CD4-positive, alpha-beta T cell (primary cell): Measurements from ENCODE around the gene GLTP. TPM values are rescaled to one million over a fixed set of nuclear protein-coding genes. Genes with fewer than 3 reads are reported as not detected.

Experiments
- ATAC-seq: fragments of 200-7000 bp; cut with Tn5 transposase; one replicate; pipeline ENCODE4 v1.10.0; 2022; ENCODE audit warnings: mild to moderate bottlenecking; ENCODE audit not compliant: poor library complexity
- CTCF ChIA-PET: fragments of 350-600 bp; sonication (Branson Sonifier 250); formaldehyde crosslinking; loops from one replicate; lab custom pipeline; 2021; ENCODE audit warnings: antibody characterized with exemption, inconsistent platforms; lab: Charles Lee
- POLR2A ChIA-PET: fragments of 350-600 bp; sonication (Branson Sonifier 250); formaldehyde crosslinking; loops from one replicate; lab custom pipeline; 2021; ENCODE audit warnings: antibody characterized with exemption, inconsistent platforms; lab: Charles Lee
- DNase-seq, 14 experiments: peaks; one replicate each; pipeline ENCODE4 v3.0.0-alpha.2; 2013 to 2020; ENCODE audit warnings: mixed read lengths in 2 of 14
- H3K27ac ChIP-seq, 2 donors: one replicate each; pipeline versions ENCODE4 v1.5.1 to v1.7.0; 2013; ENCODE audit warnings: low read length in 2 of 2, low read depth in 1 of 2, mild to moderate bottlenecking in 1 of 2
- H3K27me3 ChIP-seq, 2 experiments: 1 replicate in 1 of 2; 2 replicates in 1 of 2; pipeline versions ENCODE4 v1.6.1 to v1.7.0; 2013; ENCODE audit warnings: low read length in 2 of 2, control low read depth in 1 of 2, mild to moderate bottlenecking in 1 of 2, moderate library complexity in 1 of 2; ENCODE audit not compliant: insufficient read depth in 2 of 2, control insufficient read depth in 1 of 2
- H3K36me3 ChIP-seq: one replicate; pipeline ENCODE4 v1.6.1; 2013; ENCODE audit warnings: low read length, control low read depth; ENCODE audit not compliant: insufficient read depth
- H3K4me1 ChIP-seq: one replicate; pipeline ENCODE4 v1.6.1; 2013; ENCODE audit warnings: low read length, control low read depth; ENCODE audit not compliant: insufficient read depth
- H3K4me3 ChIP-seq: one replicate; pipeline ENCODE4 v1.5.1; 2013; ENCODE audit warnings: mild to moderate bottlenecking, low read length, moderate library complexity
- H3K9me3 ChIP-seq, 2 experiments: 1 replicate in 1 of 2; 2 replicates in 1 of 2; pipeline versions ENCODE4 v1.6.1 to v1.7.0; 2013; ENCODE audit warnings: low read length in 2 of 2, mild to moderate bottlenecking in 2 of 2, control low read depth in 1 of 2, moderate library complexity in 1 of 2; ENCODE audit not compliant: control insufficient read depth in 1 of 2, insufficient read depth in 1 of 2
- H3K27ac Mint-ChIP-seq: one replicate; pipeline ENCODE4 v1.8.0; 2020; ENCODE audit warnings: mixed read lengths
- H3K27me3 Mint-ChIP-seq: one replicate; pipeline ENCODE4 v1.8.0; 2021; ENCODE audit warnings: mixed read lengths
- H3K36me3 Mint-ChIP-seq: one replicate; pipeline ENCODE4 v1.8.0; 2021; ENCODE audit warnings: low read depth, mixed read lengths
- H3K4me1 Mint-ChIP-seq: one replicate; pipeline ENCODE4 v1.8.0; 2021; ENCODE audit warnings: low read depth, mixed read lengths
- H3K4me3 Mint-ChIP-seq: one replicate; pipeline ENCODE4 v1.8.0; 2020; ENCODE audit warnings: mild to moderate bottlenecking, mixed read lengths
- H3K9me3 Mint-ChIP-seq: one replicate; pipeline ENCODE4 v1.8.0; 2020; ENCODE audit warnings: mixed read lengths
- intact Hi-C, 2 experiments: fragments of 100-400 bp; cut with DNase I in 1 of 2; cut with micrococcal nuclease in 1 of 2; formaldehyde crosslinking; loops; one replicate each; pipeline versions ENCODE4 v1.15.1 to v1.9.0; 2023 to 2025; cut with DNase I, micrococcal nuclease
- total RNA-seq, 174 experiments: library from RNA in 2 of 174; stranded (reverse) in 2 of 174; gene quantifications; one replicate each; pipeline ENCODE4 v1.2.3 and lab custom pipeline; 2021 to 2026
- TF ChIP-seq, protein P1 (sequence below): fragments of 200-600 bp; IDR thresholded peaks from one replicate; pipeline ENCODE4 v1.8.0; 2022; ENCODE audit warnings: antibody characterized with exemption, mild to moderate bottlenecking

Gene GLTP
- total RNA-seq, 2 experiments from 2014 or later, result 24.8 to 25.2 TPM

DNA sequence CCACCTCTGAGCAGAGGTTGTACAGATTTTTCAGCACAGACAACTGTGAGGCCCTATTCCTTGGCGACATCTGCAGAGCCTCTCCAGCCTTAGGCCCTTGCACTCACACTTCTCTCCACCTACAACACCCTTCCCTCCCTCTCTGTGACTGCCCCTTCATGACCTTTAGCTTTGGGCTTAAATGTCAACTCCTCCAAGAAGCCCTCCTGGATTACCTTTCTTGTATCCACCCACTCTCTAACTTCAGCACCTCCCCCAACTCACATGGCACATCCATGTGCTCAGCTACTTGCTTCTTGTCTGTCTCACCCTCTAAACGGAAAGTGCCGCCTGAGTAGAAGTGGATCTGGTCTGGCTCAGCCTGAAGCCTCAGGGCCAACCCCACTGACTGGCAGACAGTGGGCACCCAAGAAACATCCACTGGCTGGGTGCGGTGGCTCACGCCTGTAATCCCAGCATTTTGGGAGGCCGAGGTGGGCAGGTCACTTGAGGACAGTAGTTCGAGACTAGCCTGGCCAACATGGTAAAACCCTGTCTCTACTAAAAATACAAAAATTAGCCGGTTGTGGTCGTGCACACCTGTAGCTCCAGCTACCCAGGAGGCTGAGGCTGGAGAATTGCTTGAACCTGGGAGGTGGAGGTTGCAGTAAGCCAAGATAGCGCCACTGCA is 69.3 kb downstream of the GLTP start:
- intact Hi-C loops, result no loop called here
- H3K9me3 Mint-ChIP-seq, result no peaks in the 10 kb centered on the region
- no peaks in the 10 kb centered on the region for H3K27me3 Mint-ChIP-seq
- H3K4me1 Mint-ChIP-seq, result no peaks in the 10 kb centered on the region
- H3K4me1 ChIP-seq, result no peaks in the 10 kb centered on the region
- TF ChIP-seq, protein P1, sequence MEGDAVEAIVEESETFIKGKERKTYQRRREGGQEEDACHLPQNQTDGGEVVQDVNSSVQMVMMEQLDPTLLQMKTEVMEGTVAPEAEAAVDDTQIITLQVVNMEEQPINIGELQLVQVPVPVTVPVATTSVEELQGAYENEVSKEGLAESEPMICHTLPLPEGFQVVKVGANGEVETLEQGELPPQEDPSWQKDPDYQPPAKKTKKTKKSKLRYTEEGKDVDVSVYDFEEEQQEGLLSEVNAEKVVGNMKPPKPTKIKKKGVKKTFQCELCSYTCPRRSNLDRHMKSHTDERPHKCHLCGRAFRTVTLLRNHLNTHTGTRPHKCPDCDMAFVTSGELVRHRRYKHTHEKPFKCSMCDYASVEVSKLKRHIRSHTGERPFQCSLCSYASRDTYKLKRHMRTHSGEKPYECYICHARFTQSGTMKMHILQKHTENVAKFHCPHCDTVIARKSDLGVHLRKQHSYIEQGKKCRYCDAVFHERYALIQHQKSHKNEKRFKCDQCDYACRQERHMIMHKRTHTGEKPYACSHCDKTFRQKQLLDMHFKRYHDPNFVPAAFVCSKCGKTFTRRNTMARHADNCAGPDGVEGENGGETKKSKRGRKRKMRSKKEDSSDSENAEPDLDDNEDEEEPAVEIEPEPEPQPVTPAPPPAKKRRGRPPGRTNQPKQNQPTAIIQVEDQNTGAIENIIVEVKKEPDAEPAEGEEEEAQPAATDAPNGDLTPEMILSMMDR, result no peak
- ChIA-PET POLR2A (no interaction called here), CTCF (no interaction called here)
- H3K9me3 ChIP-seq, result no peaks in the 10 kb centered on the region
- H3K4me3 Mint-ChIP-seq, result no peak overlapping the region
- DNase-seq, result no peak
- no peak for ATAC-seq
- no peak overlapping the region for H3K4me3 ChIP-seq
- peaks cover 0 to 4% of the 10 kb centered on the region in 2 experiments for H3K27me3 ChIP-seq
- no peaks in the 10 kb centered on the region for H3K36me3 Mint-ChIP-seq
- H3K27ac ChIP-seq, result no peak overlapping the region
- no peaks in the 10 kb centered on the region for H3K36me3 ChIP-seq
- no peak overlapping the region for H3K27ac Mint-ChIP-seq

DNA sequence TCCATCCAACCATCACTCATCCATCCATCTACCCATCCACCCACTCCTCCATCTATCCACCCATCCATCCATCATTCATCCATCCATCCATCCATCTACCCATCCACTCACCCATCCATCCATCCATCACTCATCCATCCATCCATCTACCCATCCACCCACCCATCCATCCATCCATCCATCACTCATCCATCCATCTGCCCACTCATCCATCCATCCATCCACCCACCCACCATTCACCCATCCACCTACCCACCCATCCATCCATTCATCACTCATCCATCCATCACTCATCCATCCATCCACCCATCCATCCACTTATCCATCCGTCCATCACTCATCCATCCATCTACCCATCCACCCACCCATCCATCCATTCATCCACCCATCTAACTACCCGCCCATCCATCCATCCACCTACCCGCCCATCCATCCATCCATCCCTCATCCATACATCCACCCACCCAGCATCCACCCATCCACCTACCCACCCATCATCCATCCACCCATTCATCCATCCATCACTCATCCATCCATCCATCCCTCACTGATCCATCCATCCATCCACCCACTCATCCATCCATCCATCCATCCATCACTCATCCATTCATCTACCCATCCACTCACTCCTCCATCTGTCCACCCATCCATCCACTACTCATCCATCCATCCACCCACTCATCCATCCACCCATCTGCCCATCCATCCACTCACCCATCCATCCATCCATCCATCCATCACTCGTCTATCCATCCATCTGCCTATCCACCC is 71.3 kb downstream of the GLTP start:
- Histone ChIP-seq H3K4me1 (peaks cover 6% of the 10 kb centered on the region), H3K9me3 (no peaks in the 10 kb centered on the region), H3K27me3 (peaks cover 0 to 4% of the 10 kb centered on the region in 2 experiments), H3K4me3 (no peak overlapping the region), H3K27ac (no peak overlapping the region), H3K36me3 (no peaks in the 10 kb centered on the region)
- H3K27me3 Mint-ChIP-seq, result peaks cover 5% of the 10 kb centered on the region
- TF ChIP-seq, protein P1, result no peak
- H3K27ac Mint-ChIP-seq, result no peak overlapping the region
- H3K36me3 Mint-ChIP-seq, result no peaks in the 10 kb centered on the region
- intact Hi-C loops, result loop anchor here in 1 of 2 experiments (5.0 kb wide), 1 partner anchor 293 kb away; no protein-coding TSS in a partner anchor
- DNase-seq (no peak), ATAC-seq (no peak)
- POLR2A ChIA-PET, result no interaction called here
- H3K9me3 Mint-ChIP-seq, result no peaks in the 10 kb centered on the region
- no peaks in the 10 kb centered on the region for H3K4me1 Mint-ChIP-seq
- CTCF ChIA-PET, result no interaction called here
- H3K4me3 Mint-ChIP-seq, result no peak overlapping the region

GRCh38 chr12:109807954-109808643 is 72.2 kb downstream of the GLTP start:
- TF ChIP-seq, protein P1, result no peak
- ChIA-PET POLR2A (no interaction called here), CTCF (interaction anchor here (1.5 kb wide), 1 partner anchor 37 kb away, joined by 7 read pairs; no protein-coding TSS in a partner anchor)
- no peaks in the 10 kb centered on the region for H3K36me3 Mint-ChIP-seq
- no peaks in the 10 kb centered on the region for H3K4me1 Mint-ChIP-seq
- peaks cover 0 to 4% of the 10 kb centered on the region in 2 experiments for H3K27me3 ChIP-seq
- ATAC-seq (no peak), DNase-seq (no peak)
- H3K4me1 ChIP-seq, result peaks cover 6% of the 10 kb centered on the region
- intact Hi-C loops, result loop anchor here in 1 of 2 experiments (5.0 kb wide), 1 partner anchor 294 kb away; no protein-coding TSS in a partner anchor
- H3K9me3 ChIP-seq, result no peaks in the 10 kb centered on the region
- no peak overlapping the region for H3K27ac Mint-ChIP-seq
- H3K36me3 ChIP-seq, result no peaks in the 10 kb centered on the region
- H3K27me3 Mint-ChIP-seq, result peaks cover 5% of the 10 kb centered on the region
- H3K9me3 Mint-ChIP-seq, result no peaks in the 10 kb centered on the region
- H3K4me3 Mint-ChIP-seq, result no peak overlapping the region
- no peak overlapping the region for H3K4me3 ChIP-seq
- H3K27ac ChIP-seq, result no peak overlapping the region
